ENCODE measurements around the gene ACLY.
"Not testable (repeated sequence)": the region's sequence is repeated elsewhere in the genome, so short reads cannot be mapped to it uniquely, and the experiment has no call there.

ACLY gene

DNA sequence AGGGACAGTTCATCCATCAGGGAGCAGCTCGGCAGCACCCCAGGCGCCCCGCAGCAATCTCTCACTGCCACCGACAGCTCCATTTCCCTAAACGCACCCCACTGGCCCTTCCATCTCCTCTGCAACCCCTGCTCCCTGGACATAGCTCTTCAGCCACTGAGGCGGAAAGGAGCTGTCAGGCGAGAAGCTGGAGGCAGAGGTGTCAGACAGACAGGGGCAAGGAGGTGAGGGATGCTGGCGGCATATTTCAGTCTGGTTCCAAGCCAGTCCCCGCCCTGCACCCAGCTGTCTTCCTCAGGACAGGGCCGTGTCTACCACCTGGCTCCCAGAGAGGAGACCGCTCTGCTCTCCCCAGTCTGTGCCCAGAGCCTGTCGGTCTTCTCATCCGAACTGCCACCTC is 9.7 kb downstream of the ACLY start:
- DNase-seq, result no peak

- DNase-seq, result no peak
These were observed 10.9 kb downstream of the ACLY start for GRCh38 chr17:41907633-41908539.

DNA sequence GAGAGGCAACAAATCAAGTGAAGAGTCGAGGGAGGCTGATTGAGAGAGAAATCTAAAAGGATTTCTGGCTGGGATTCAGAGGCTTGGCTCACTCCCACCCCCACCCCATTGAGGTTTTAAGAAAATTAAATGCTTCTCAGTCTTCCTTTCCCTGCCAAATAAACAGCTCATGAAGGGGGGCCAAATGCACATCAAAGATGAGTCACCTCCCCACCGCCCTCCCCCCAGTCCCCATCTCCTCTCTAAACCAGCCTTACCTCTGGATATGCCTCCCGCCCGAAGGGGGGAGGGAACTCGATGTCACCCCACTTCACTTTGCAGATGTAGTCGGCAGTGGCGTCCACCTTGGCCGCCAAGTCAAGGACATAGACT is 11.6 kb downstream of the ACLY start:
- no peak for DNase-seq

GRCh38 chr17:41906465-41907184 is 12.1 kb downstream of the ACLY start:
- no peak for DNase-seq

DNA sequence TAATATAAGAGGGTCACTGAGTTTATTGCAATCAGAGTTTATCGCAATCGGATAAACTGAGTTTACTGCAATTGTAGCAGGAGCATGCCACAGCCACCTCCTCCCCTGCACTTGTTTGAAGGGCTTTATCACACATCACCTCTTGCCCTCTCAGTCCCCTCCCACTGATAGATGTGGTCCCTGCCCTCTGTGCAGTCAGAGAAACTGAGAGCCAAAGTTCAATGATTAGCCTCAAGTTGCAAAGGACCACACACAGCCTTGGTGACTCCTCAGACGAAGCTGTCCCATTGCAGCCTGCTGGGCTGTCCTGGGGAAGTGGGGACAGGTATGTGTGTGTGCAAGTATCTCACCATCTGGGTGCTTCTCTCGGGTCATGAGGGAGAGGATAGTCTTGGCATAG is 13.6 kb downstream of the ACLY start:
- DNase-seq, result no peak

- no peak for DNase-seq
These were observed 14.4 kb downstream of the ACLY start for GRCh38 chr17:41904242-41904841.

DNA sequence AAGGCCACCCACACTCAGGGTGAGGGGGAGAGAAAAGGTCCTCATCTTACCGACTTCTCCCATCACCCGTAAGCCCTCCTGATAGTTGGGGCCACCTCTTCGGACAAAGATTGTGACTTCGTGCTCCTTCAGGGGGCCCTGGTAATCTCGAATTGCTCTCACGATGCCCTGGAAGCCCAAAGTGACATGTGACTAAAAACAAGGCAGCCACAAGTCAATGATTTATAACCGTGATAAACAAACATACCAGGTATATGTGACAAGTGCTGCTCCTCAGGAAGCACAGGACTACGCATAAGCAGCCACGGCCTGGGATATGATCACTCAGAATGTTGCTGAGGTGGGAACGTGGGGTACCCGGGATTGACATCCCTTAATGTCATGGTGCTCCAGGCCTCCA is 17.1 kb downstream of the ACLY start:
- no peak for DNase-seq

GRCh38 chr17:41896726-41897125 is 22.0 kb downstream of the ACLY start:
- DNase-seq, result no peak

- no peak for DNase-seq
These were observed 23.1 kb downstream of the ACLY start for GRCh38 chr17:41895617-41896016.

GRCh38 chr17:41894791-41895331 is 23.9 kb downstream of the ACLY start:
- DNase-seq, result no peak

DNA sequence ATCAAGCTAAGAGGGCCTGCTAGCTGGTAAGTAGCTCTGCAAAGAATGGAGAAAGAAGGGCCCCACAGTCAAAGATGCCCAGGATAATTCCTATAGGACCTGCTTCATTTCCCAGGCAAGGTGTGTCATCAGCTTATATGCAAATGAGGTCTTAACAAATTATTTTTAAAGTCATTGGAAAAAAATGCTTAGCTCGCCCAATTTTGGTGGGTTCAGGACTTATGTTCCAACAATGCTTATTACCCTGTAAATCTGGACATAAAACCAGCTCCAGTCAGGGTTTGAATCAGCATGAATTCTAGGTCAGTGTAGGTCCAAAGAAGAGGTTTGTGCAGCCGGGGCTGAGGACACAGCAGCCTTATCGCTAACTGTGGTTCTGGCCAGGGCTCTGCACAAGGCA is 25.4 kb downstream of the ACLY start:
- DNase-seq, result no peak

GRCh38 chr17:41892021-41892376 is 26.8 kb downstream of the ACLY start:
- no peak for DNase-seq

DNA sequence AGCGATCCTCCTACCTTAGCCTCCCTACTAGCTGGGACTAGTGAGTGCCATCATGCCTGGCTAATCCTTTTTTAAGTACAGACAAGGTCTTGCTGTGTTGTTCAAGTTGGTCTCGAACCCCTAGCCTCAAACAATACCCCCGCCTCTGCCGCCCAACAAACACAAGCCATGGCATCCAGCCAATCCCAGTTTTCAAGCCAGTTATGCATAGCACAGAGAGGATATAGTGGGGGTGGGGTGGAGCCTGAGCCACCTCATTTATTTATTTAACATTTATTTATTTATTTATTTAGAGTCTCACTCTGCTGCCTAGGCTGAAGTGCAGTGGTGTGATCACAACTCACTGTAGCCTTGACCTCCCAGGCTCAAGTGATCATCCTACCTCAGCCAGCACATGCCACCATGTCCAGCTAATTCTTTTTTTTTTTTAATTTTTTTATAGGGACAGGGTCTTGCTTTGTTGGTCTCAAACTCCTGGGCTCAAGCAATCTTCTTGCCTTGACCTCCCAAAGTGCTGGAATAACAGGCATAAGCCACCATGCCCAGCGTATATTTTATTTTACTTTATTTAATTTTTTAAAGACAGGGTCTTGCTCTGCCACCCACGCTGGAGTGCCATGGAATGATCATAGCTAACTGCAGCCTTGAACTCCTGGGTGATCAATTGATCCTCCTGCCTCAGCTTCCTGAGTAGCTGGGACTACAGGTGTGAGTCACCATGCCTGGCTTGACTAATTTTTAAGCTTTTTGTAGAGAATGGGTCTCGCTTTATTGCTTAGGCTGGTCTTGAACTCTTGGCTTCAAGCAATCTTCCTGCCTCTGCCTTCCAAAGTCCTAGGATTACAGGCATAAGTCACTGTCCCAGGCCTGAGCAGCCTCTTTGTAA is 27.4 kb downstream of the ACLY start:
- no peak for DNase-seq

DNA sequence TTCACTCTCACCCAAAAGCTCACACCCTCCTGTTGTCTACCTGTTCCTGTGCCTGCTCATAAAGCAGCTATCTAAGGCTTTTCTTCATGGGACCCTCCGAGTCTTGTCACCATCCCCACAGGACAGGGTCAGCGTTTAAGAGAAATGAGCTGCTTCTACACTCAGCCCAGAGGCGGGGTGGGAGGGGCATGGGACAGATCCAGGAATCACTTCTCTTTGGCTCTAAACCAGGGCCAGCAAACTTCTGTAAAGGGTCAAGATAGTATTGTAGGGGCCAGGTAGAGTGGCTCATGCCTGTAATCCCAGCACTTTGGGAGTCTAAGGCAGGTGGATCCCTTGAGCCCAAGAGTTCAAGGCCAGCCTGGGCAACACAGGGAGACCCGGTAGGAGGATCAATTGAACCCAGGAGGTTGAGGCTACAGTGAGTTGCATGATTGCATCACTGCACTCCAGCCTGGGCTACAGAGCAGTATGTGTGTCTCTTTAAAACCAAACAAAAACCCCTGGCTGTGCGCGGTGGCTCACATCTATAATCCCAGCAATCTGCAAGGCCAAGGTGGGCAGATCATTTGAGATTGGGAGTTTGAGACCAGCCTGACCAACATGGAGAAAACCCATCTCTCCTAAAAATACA is 30.3 kb downstream of the ACLY start:
- DNase-seq, result no peak

DNA sequence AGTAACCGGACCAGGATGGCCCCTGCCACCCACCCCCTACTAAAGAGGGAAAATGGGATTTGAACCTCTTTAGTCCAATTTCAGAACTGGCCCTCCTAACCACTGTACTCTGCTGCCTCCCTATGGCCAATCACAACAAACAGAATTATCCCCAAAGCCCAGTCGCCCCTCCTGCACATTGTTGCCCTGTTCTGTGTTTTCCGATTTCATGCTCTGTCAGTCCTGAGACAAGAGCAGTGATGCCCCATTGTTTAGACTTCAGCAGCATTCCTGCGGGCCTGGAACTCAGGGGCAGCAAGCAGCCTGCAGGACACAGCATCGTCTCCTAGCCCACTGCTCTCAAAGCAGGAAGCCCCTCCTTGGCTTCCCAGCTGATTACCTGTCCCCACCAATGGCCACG is 33.0 kb downstream of the ACLY start:
- no peak for DNase-seq

- DNase-seq, result no peak
These were observed 36.0 kb downstream of the ACLY start for GRCh38 chr17:41882756-41883155.

GRCh38 chr17:41880130-41880529 is 38.6 kb downstream of the ACLY start:
- no peak for DNase-seq

GRCh38 chr17:41874293-41874670 is 44.5 kb downstream of the ACLY start:
- DNase-seq, result not testable (repeated sequence)

DNA sequence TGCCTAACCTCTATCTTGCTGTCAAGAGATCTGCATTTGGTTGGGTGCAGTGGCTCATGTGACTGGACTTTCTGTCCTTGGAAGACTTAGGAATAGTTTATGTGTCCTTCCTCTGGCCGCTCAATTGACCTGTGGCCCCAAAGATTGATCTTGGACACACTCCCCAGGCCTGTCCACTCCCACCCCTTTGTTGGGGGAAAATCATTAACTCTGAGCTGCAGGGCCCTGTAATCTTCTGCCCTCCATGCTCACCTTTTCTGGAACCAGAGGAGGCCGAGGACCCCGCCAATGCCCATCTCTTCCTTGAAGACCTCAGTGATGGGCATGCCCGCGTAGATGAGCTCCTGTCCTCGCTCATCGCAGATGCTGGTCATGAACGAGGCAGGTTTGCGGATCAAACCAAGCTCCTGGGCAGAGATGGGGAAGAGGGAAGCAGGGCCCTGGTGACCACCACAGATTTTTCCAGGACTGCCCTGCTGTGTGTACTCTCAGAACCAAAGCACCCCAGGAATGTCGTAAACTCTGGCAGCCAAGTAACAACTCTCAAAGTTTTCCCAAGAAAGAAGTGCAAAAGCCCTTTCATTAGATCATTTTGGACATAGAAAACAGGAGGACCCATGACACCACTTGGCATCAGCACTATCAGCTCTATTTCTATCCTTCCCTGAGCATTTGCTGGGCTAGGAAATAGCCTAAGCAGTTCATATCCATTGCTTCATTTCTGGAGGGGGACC is 45.0 kb downstream of the ACLY start:
- no peak for DNase-seq

GRCh38 chr17:41871789-41872188 is 47.0 kb downstream of the ACLY start:
- DNase-seq, result no peak

DNA sequence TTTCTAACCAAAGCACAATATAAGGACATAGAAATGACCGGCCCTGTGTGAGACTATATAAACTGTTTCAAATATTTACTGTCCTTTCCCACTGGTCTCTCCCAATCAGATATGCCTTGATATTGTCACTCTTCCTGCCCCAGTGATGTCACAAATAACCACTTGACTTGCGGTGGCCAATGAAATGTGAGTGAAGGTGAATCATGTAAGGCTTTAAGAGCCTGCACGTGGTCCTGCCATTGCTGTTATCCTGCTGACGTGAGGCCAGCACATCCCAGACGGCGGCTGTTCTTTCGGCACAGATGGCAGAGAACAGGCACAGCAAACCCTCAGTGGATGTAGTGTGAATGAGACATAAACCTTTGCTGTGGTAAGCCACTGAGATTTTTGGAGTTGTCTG is 48.1 kb downstream of the ACLY start:
- no peak for DNase-seq

- no peak for DNase-seq
These were observed 48.7 kb downstream of the ACLY start for GRCh38 chr17:41870097-41870496.
